MCF 10A (cell line): ENCODE results near the gene ACTN4. TPM values are rescaled to one million over a fixed set of nuclear protein-coding genes. Genes with fewer than 3 reads are reported as not detected.

Experiments used
- BruUV-seq: library from RNA; stranded (reverse); fragments of 400-500 nt; replicated peaks from 2 replicates; lab custom pipeline; 2021; lab: Mats Ljungman, UMichigan
- CTCF ChIA-PET: fragments of 300-600 bp; sonication (Branson Sonifier 250); formaldehyde crosslinking; extraction: SDS; loops from one replicate; lab custom pipeline; 2021; ENCODE audit warnings: antibody characterized with exemption, inconsistent platforms; lab: Yijun Ruan, JAX
- POLR2A ChIA-PET: fragments of 300-600, 350-650 bp; sonication (Branson Sonifier 250); formaldehyde crosslinking; extraction: SDS; loops from one replicate; lab custom pipeline; 2020; ENCODE audit warnings: antibody characterized with exemption, inconsistent platforms; lab: Yijun Ruan, JAX
- DNase-seq: peaks from one replicate; pipeline ENCODE4 v3.0.0-alpha.2; 2018; ENCODE audit not compliant: unreplicated experiment
- H3K27ac Mint-ChIP-seq: one replicate; pipeline ENCODE4 v1.8.0; 2022; ENCODE audit warnings: mild to moderate bottlenecking, low read depth, mixed read lengths; ENCODE audit not compliant: unreplicated experiment
- H3K27me3 Mint-ChIP-seq: one replicate; pipeline ENCODE4 v1.8.0; 2022; ENCODE audit warnings: mixed read lengths; ENCODE audit not compliant: insufficient read depth, unreplicated experiment
- H3K36me3 Mint-ChIP-seq: one replicate; pipeline ENCODE4 v1.8.0; 2022; ENCODE audit warnings: mild to moderate bottlenecking, moderate library complexity, mixed read lengths; ENCODE audit not compliant: insufficient read depth, unreplicated experiment
- H3K4me1 Mint-ChIP-seq: one replicate; pipeline ENCODE4 v1.8.0; 2022; ENCODE audit warnings: mixed read lengths; ENCODE audit not compliant: insufficient read depth, unreplicated experiment
- H3K4me3 Mint-ChIP-seq: one replicate; pipeline ENCODE4 v1.8.0; 2022; ENCODE audit warnings: mild to moderate bottlenecking, moderate library complexity, mixed read lengths; ENCODE audit not compliant: unreplicated experiment
- H3K9me3 Mint-ChIP-seq: one replicate; pipeline ENCODE4 v1.8.0; 2022; ENCODE audit warnings: mixed read lengths; ENCODE audit not compliant: unreplicated experiment
- CTCF ChIP-seq: fragments of 200-600 bp; IDR thresholded peaks from one replicate; pipeline ENCODE4 v1.8.0; 2022; ENCODE audit warnings: antibody characterized with exemption, mild to moderate bottlenecking; ENCODE audit not compliant: unreplicated experiment
- intact Hi-C: fragments of 100-400 bp; cut with micrococcal nuclease; formaldehyde crosslinking; loops from 2 replicates; pipeline ENCODE4 v1.14.1; 2022
- total RNA-seq: library from RNA; stranded (reverse); gene quantifications from 2 replicates; pipeline ENCODE4 v1.2.3, GENCODE V29; 2022

ACTN4 gene
- total RNA-seq, 1 experiment from 2014 or later, result 300 TPM

DNA sequence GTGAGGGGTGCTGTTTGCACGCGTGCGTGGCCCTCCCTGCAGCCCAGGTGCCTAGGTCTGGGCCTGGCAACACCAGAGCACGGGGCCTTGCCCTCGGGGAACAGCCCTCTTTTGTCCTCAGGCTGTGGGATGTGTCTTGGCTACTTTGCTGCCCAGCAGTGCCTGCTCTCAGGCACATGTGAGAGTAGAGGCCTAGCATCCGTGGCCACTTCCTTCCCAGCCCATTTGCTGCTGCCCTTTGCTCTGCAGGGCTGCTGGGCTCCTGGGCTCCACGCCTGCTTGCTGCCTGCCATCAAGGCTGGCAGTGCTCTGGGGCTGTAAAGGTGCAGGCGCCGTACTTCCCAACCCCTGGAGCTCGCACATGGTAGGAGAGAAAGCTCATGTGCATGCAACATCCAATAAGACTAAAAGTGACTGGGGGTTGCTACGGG is 50.2 kb downstream of the ACTN4 start:
- ChIA-PET CTCF (no interaction called here), POLR2A (interaction anchor here (1.3 kb wide), 1 partner anchor 50 kb away, joined by 6 read pairs; the partner anchor contains the start of gene ACTN4)
- Mint-ChIP-seq H3K4me1 (peaks cover 35% of the 10 kb centered on the region), H3K27me3 (no peaks in the 10 kb centered on the region), H3K4me3 (no peak overlapping the region), H3K27ac (peak overlapping the region; percentile 91), H3K36me3 (peaks cover 77% of the 10 kb centered on the region), H3K9me3 (no peaks in the 10 kb centered on the region)
- no peak for DNase-seq
- BruUV-seq, result no TSS peak
- no peak for TF ChIP-seq CTCF
- intact Hi-C loops, result no loop called here

- Mint-ChIP-seq H3K4me3 (peak overlapping the region; percentile 19), H3K27ac (peak overlapping the region; percentile 91), H3K9me3 (no peaks in the 10 kb centered on the region), H3K36me3 (peaks cover 80% of the 10 kb centered on the region), H3K27me3 (no peaks in the 10 kb centered on the region), H3K4me1 (peaks cover 30% of the 10 kb centered on the region)
- no TSS peak for BruUV-seq
- ChIA-PET POLR2A (interaction anchor here (1.3 kb wide), 2 partner anchors 51 to 139 kb away, joined by 3 to 6 read pairs; partner anchors contain the start of gene ACTN4), CTCF (no interaction called here)
- DNase-seq, result no peak
- no peak for TF ChIP-seq CTCF
- intact Hi-C loops, result no loop called here
Measured at GRCh38 chr19:38698225-38699026, 51.0 kb downstream of the ACTN4 start.

GRCh38 chr19:38699027-38699346 is 51.5 kb downstream of the ACTN4 start:
- no TSS peak for BruUV-seq
- ChIA-PET CTCF (no interaction called here), POLR2A (interaction anchor here (1.3 kb wide), 2 partner anchors 51 to 139 kb away, joined by 3 to 6 read pairs; partner anchors contain the start of gene ACTN4)
- no peak for TF ChIP-seq CTCF
- no peak overlapping the region for H3K4me3 Mint-ChIP-seq
- H3K36me3 Mint-ChIP-seq, result peaks cover 84% of the 10 kb centered on the region
- DNase-seq, result peak; percentile 81
- peak overlapping the region; percentile 91 for H3K27ac Mint-ChIP-seq
- no peaks in the 10 kb centered on the region for H3K27me3 Mint-ChIP-seq
- intact Hi-C loops, result no loop called here
- H3K9me3 Mint-ChIP-seq, result no peaks in the 10 kb centered on the region
- peaks cover 25% of the 10 kb centered on the region for H3K4me1 Mint-ChIP-seq

- Mint-ChIP-seq H3K27me3 (no peaks in the 10 kb centered on the region), H3K27ac (peak overlapping the region; percentile 91), H3K36me3 (peaks cover 88% of the 10 kb centered on the region), H3K4me3 (no peak overlapping the region), H3K4me1 (peaks cover 24% of the 10 kb centered on the region), H3K9me3 (no peaks in the 10 kb centered on the region)
- BruUV-seq, result no TSS peak
- no peak for DNase-seq
- no peak for TF ChIP-seq CTCF
- ChIA-PET POLR2A (interaction anchor here (0.6 to 2.2 kb wide), 4 partner anchors 8 to 324 kb away, joined by 3 to 9 read pairs (median 3); no protein-coding TSS in a partner anchor), CTCF (interaction anchor here (0.6 to 1.7 kb wide), 6 partner anchors 11 to 184 kb away, joined by 3 to 5 read pairs (median 4); no protein-coding TSS in a partner anchor)
- intact Hi-C loops, result no loop called here
Measured at GRCh38 chr19:38699647-38700349, 52.3 kb downstream of the ACTN4 start.
